HG02571 (cell line): ENCODE data around the gene BSX.

ENCODE experiments used
- ATAC-seq: cut with Tn5 transposase; IDR thresholded peaks from one replicate; pipeline ENCODE4 v1.9.1; 2021; ENCODE audit warnings: mild to moderate bottlenecking, moderate library complexity; ENCODE audit not compliant: unreplicated experiment

BSX gene

DNA sequence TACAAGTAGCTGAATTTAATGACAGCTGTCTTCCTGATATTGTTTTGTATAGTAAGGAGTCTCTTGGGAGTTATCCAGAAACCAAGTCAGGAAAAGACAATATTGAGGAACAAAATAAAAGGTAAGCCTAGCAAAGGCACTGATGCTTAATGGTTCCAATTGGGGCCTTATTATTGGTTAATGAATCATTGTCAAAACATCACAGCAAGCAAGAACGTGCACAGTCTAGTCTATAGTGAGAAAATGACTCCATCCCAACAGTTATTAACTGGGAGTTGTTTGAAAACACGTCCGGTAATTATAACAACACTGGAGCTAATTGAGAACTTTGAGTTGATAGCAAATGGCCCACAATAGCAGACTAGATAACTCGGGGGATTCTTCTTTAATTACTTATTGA, 17.7 kb downstream of the BSX start:
- ATAC-seq: no peak

DNA sequence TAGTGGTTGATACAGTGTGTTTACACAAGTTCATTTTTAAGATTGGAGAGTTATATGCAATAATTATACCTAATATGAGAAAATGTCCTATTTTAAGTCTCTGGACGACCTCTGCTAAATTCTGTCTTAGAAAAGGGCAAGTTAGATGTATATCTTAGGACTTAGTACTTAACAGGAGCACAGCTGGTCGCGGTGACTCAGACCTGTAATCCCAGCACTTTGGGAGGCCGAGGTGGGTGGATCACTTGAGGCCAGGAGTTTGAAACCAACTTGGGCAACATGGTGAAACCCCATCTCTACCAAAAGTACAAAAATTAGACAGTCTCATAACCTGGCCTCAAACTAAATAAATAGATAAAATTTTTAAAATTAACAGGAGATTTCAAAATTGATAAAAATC, 27.2 kb downstream of the BSX start:
- ATAC-seq: no peak

GRCh38 chr11:122951211-122951610, 30.4 kb downstream of the BSX start:
- no peak for ATAC-seq

GRCh38 chr11:122938557-122938956, 43.1 kb downstream of the BSX start:
- no peak for ATAC-seq

- no peak for ATAC-seq
Measured at GRCh38 chr11:122937983-122938382, 43.7 kb downstream of the BSX start.

- no peak for ATAC-seq
Measured at GRCh38 chr11:122933416-122933815, 48.2 kb downstream of the BSX start.

DNA sequence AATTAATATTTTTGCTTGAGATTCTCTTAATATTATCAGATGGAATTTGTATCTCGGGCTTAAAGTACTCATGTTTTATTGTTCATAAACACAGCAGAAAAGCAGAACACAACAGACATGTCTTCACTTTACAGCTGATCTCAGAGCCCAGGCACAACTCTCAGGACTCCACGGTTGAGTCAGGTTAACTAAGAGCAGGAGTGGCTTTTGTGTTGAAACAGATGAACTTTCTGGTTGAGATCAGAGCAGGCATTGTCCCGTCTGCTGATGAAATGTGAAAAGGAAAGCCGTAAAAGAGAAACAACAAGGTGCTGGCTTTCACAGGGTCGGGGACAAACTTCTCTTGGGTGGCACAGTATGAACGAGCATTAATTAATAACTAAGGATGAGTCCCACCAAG, 50.1 kb downstream of the BSX start:
- ATAC-seq: no peak
